Panc1 (cell line): ENCODE measurements around the gene TIMP1.

Experiments used
- POLR2AphosphoS5 ChIP-seq: IDR thresholded peaks from 2 replicates; pipeline ENCODE4 v1.6.1; 2012; ENCODE audit warnings: mild to moderate bottlenecking, low read depth, low read length, moderate library complexity
- REST ChIP-seq, 2 experiments: IDR thresholded peaks; 2 replicates each; pipeline ENCODE4 v1.6.1; 2011 to 2012; ENCODE audit warnings: low read depth in 2 of 2, control low read depth in 1 of 2, low read length in 1 of 2, mild to moderate bottlenecking in 1 of 2, moderate library complexity in 1 of 2; ENCODE audit not compliant: insufficient read depth in 1 of 2
- SIN3A ChIP-seq: IDR thresholded peaks from 2 replicates; pipeline ENCODE4 v1.6.1; 2012; ENCODE audit warnings: low read depth, mild to moderate bottlenecking, low read length, moderate library complexity, borderline replicate concordance; ENCODE audit not compliant: insufficient read depth
- TCF7L2 ChIP-seq: IDR thresholded peaks from 2 replicates; pipeline ENCODE4 v1.6.1; 2011; ENCODE audit warnings: mild to moderate bottlenecking, low read depth, low read length, inconsistent platforms
- TF ChIP-seq, protein P1 (sequence below): fragments of 450-650 bp; IDR thresholded peaks from 2 replicates; pipeline ENCODE4 v1.5.1; 2017; ENCODE audit warnings: mild to moderate bottlenecking

DNA sequence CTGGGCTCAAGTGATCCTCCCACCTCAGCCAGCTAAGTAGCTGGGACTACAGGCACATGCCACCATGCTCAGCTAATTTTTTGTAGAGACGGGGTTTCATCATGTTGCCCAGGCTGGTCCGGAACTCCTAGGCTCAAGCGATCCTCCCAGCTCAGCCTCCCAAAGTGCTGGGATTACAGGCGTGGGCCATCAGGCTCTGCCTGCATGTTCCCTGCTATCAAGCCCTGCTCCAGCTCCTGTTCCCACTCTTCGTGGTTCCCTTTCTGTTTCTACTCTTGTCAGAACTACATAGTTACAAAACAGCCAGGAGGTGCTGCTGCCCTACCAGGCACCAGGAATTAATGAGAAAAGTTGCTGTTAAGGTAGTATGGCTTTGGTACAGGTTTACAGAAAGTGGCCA lies 8.7 kb downstream of the TIMP1 start:
- TF ChIP-seq, protein P1, sequence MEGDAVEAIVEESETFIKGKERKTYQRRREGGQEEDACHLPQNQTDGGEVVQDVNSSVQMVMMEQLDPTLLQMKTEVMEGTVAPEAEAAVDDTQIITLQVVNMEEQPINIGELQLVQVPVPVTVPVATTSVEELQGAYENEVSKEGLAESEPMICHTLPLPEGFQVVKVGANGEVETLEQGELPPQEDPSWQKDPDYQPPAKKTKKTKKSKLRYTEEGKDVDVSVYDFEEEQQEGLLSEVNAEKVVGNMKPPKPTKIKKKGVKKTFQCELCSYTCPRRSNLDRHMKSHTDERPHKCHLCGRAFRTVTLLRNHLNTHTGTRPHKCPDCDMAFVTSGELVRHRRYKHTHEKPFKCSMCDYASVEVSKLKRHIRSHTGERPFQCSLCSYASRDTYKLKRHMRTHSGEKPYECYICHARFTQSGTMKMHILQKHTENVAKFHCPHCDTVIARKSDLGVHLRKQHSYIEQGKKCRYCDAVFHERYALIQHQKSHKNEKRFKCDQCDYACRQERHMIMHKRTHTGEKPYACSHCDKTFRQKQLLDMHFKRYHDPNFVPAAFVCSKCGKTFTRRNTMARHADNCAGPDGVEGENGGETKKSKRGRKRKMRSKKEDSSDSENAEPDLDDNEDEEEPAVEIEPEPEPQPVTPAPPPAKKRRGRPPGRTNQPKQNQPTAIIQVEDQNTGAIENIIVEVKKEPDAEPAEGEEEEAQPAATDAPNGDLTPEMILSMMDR = no peak
- TF ChIP-seq REST (IDR thresholded peaks at IDR 0.05; ENCODE audit: insufficient read depth in 1 of 2, low read depth in 2 of 2, low read length in 1 of 2) (no peak), SIN3A (no peak), POLR2AphosphoS5 (no peak), TCF7L2 (no peak)
